K562 (cell line): ENCODE measurements around the gene RNF167. TPM values are rescaled to one million over a fixed set of nuclear protein-coding genes. Genes with fewer than 3 reads are reported as not detected.
A peak's percentile ranks its signal among the peaks of the same experiment; 100 is the strongest.

Experiments
- CHD7 ChIP-seq: fragments of 200-600 bp; sonication (generic); IDR thresholded peaks from one replicate; pipeline ENCODE4 v1.6.1; 2012; ENCODE audit warnings: mild to moderate bottlenecking, low read depth, low read length, inconsistent platforms
- CTBP1 ChIP-seq: fragments of 450-650 bp; IDR thresholded peaks from 2 replicates; pipeline ENCODE4 v1.6.1; 2016; ENCODE audit warnings: borderline replicate concordance
- DEAF1 ChIP-seq: fragments of 450-650 bp; formaldehyde crosslinking; IDR thresholded peaks from 2 replicates; pipeline ENCODE4 v1.4.0; 2020; ENCODE audit warnings: mild to moderate bottlenecking, moderate library complexity
- ETV5 ChIP-seq: sonication (generic); formaldehyde crosslinking; IDR thresholded peaks from 2 replicates; pipeline ENCODE4 v1.4.0; 2020; ENCODE audit warnings: low read depth, mild to moderate bottlenecking, missing genetic modification reagents
- EZH2 ChIP-seq: IDR thresholded peaks from 2 replicates; pipeline ENCODE4 v1.6.1; 2012; ENCODE audit warnings: low read depth, mild to moderate bottlenecking, inconsistent platforms, low read length, borderline replicate concordance
- HMG20A ChIP-seq: fragments of 450-650 bp; formaldehyde crosslinking; conservative IDR thresholded peaks from 2 replicates; pipeline ENCODE4 v1.4.0; 2020; ENCODE audit warnings: mild to moderate bottlenecking, mixed read lengths
- KDM4B ChIP-seq, 2 experiments: fragments of 450-650 bp in 1 of 2; sonication (generic) in 1 of 2; IDR thresholded peaks; 2 replicates each; pipeline ENCODE4 v1.6.1; 2016 to 2017; ENCODE audit warnings: borderline replicate concordance in 2 of 2, antibody characterized with exemption in 1 of 2, low read depth in 1 of 2, mild to moderate bottlenecking in 1 of 2
- MBD2 ChIP-seq: sonication (generic); IDR thresholded peaks from 2 replicates; pipeline ENCODE4 v1.6.1; 2016; ENCODE audit warnings: low read depth, borderline replicate concordance
- RBM25 ChIP-seq: fragments of 200-400 bp; formaldehyde crosslinking; IDR thresholded peaks from 2 replicates; pipeline ENCODE4 v1.6.1; 2018; ENCODE audit warnings: low read length, low read depth, moderate library complexity; ENCODE audit not compliant: severe bottlenecking
- SIRT6 ChIP-seq: IDR thresholded peaks from one replicate; pipeline ENCODE4 v1.6.1; 2012; ENCODE audit warnings: low read depth, mild to moderate bottlenecking, control low read depth, inconsistent platforms, low read length, moderate library complexity
- ZNF143 ChIP-seq: sonication (generic); formaldehyde crosslinking; IDR thresholded peaks from 2 replicates; pipeline ENCODE4 v1.9.0; 2022; ENCODE audit warnings: mild to moderate bottlenecking, missing genetic modification reagents
- ZNF263 ChIP-seq: sonication (generic); formaldehyde crosslinking; IDR thresholded peaks from 2 replicates; pipeline ENCODE4 v1.8.0; 2022; ENCODE audit warnings: mild to moderate bottlenecking, missing genetic modification reagents, borderline replicate concordance
- ZNF354B ChIP-seq: fragments of 250-450 bp; sonication (Bioruptor Pico); IDR thresholded peaks from 2 replicates; pipeline ENCODE4 v1.4.0; 2020
- polyA plus RNA-seq, 8 experiments: library from polyadenylated mRNA; depleted of rRNA in 4 of 8; stranded (reverse) in 5 of 8; unstranded in 3 of 8; fragments of >200 nt; fragmentation: Nextera tagmentation in 2 of 8; fragmentation: Illumina TruSeq in 1 of 8; extraction: Ambion mirVana in 2 of 8; extraction: Trizol in 1 of 8; gene quantifications; 2 replicates each; pipeline versions ENCODE4 v1.2.1 to v1.2.3, GENCODE V29; 2011 to 2014; ENCODE audit warnings: inconsistent platforms in 1 of 8, missing spikeins in 1 of 8
- total RNA-seq, 7 experiments: library from RNA; depleted of rRNA in 6 of 7; stranded (reverse); fragments of >200 nt in 6 of 7; fragmentation: Illumina TruSeq in 2 of 7; extraction: Trizol in 2 of 7; gene quantifications; 2 replicates each; pipeline versions ENCODE4 v1.2.1 to v1.2.3, GENCODE V29; 2011 to 2021; ENCODE audit warnings: low replicate concordance in 1 of 7

Gene RNF167
- total and polyA plus RNA-seq, 9 of the 15 experiments (the other 6 are each of a cell fraction or from before 2014, with no cell fraction given), result 16.5 to 143 (median 45.5) TPM

GRCh38 chr17:4966844-4967538, 26.9 kb downstream of the RNF167 start (continued):
- TF ChIP-seq ZNF143, result 0 out of 2 replicates have a peak, but pooled peaks have one; percentile 16
- no peak for TF ChIP-seq EZH2
- no peak for TF ChIP-seq CHD7
- no peak for TF ChIP-seq CTBP1
- TF ChIP-seq KDM4B (IDR thresholded peaks at IDR 0.05; ENCODE audit: borderline replicate concordance in 2 of 2, low read depth in 1 of 2), result no peak
- no peak for TF ChIP-seq DEAF1
- TF ChIP-seq ZNF354B (CRISPR knock-in tag), result no peak
- no peak for TF ChIP-seq HMG20A
- TF ChIP-seq ETV5 (CRISPR knock-in tag), result no peak; the same call in 1 of the 2 replicates
- TF ChIP-seq RBM25, result peak; percentile 95
- no peak for TF ChIP-seq SIRT6
- peak; percentile 99 for TF ChIP-seq MBD2
- TF ChIP-seq ZNF263 (CRISPR knock-in tag), result no peak; the same call in 1 of the 2 replicates
